Measurements from ENCODE around the gene ACSM3.

The ACSM3 gene

GRCh38 chr16:20806168-20807050 is 42.6 kb downstream of the ACSM3 start, which contains the start of the genes ERI2 and REXO5:
Gene ERI2 (minus strand): TSS chr16:20806472. CDS start chr16:20806430, 42 bp downstream.
Gene REXO5 (plus strand): TSS chr16:20806527. CDS start chr16:20806954, 427 bp downstream.
- peak; percentile 92 to 95 for DNase-seq

GRCh38 chr16:20807862-20808261 is 44.0 kb downstream of the ACSM3 start:
- no peak for DNase-seq

- DNase-seq = no peak
Measured at GRCh38 chr16:20811889-20812439, 48.1 kb downstream of the ACSM3 start.

GRCh38 chr16:20812510-20812909 is 48.7 kb downstream of the ACSM3 start:
- no peak for DNase-seq

GRCh38 chr16:20814784-20815183 is 51.0 kb downstream of the ACSM3 start:
- no peak for DNase-seq

- no peak for DNase-seq
Measured at GRCh38 chr16:20818929-20819585, 55.2 kb downstream of the ACSM3 start.

GRCh38 chr16:20821682-20822081 is 57.9 kb downstream of the ACSM3 start:
- DNase-seq = no peak

- peak in 1 of 2 donors; percentile 45 for DNase-seq
Measured at GRCh38 chr16:20822521-20823325, 58.9 kb downstream of the ACSM3 start.

- DNase-seq = no peak
Measured at GRCh38 chr16:20826039-20826566, 62.3 kb downstream of the ACSM3 start.

- DNase-seq = no peak
Measured at GRCh38 chr16:20829536-20829935, 65.7 kb downstream of the ACSM3 start.

GRCh38 chr16:20830372-20830771 is 66.6 kb downstream of the ACSM3 start:
- no peak for DNase-seq

- no peak for DNase-seq
Measured at GRCh38 chr16:20833086-20833485, 69.3 kb downstream of the ACSM3 start.

GRCh38 chr16:20838240-20838639 is 74.4 kb downstream of the ACSM3 start:
- DNase-seq = peak in 1 of 2 donors; percentile 44

GRCh38 chr16:20839504-20839903 is 75.7 kb downstream of the ACSM3 start:
- no peak for DNase-seq

GRCh38 chr16:20844054-20844453 is 80.2 kb downstream of the ACSM3 start:
- no peak for DNase-seq

- no peak for DNase-seq
Measured at GRCh38 chr16:20844588-20844987, 80.8 kb downstream of the ACSM3 start.

GRCh38 chr16:20846030-20846429 is 82.2 kb downstream of the ACSM3 start:
- DNase-seq = no peak

GRCh38 chr16:20846551-20846950 is 82.7 kb downstream of the ACSM3 start:
- DNase-seq = no peak

All from inflammatory macrophage treated with lipopolysaccharide for 1 hour (primary cell).